Colonic mucosa (tissue), 4 donors: ENCODE data around the gene SLC10A7. TPM values are rescaled to one million over a fixed set of nuclear protein-coding genes. Genes with fewer than 3 reads are reported as not detected.

Experiments
- DNase-seq: peaks from one replicate; pipeline ENCODE4 v3.0.0-alpha.2; 2020
- H3K27ac ChIP-seq: fragments of 200-600 bp; one replicate; pipeline ENCODE4 v1.8.0; 2021
- H3K27me3 ChIP-seq: fragments of 200-600 bp; one replicate; pipeline ENCODE4 v1.8.0; 2021
- H3K36me3 ChIP-seq: fragments of 200-600 bp; one replicate; pipeline ENCODE4 v1.8.0; 2021
- H3K4me1 ChIP-seq: fragments of 200-600 bp; one replicate; pipeline ENCODE4 v1.8.0; 2021; ENCODE audit warnings: mild to moderate bottlenecking
- H3K4me3 ChIP-seq: fragments of 200-600 bp; one replicate; pipeline ENCODE4 v1.8.0; 2021
- H3K9ac ChIP-seq, 2 donors: one replicate each; pipeline ENCODE4 v1.7.0; 2013; ENCODE audit warnings: control low read depth in 2 of 2, low read depth in 2 of 2, low read length in 2 of 2
- H3K9me3 ChIP-seq: fragments of 200-600 bp; one replicate; pipeline ENCODE4 v1.8.0; 2021
- intact Hi-C: fragments of 100-400 bp; cut with DNase I; formaldehyde crosslinking; loops from one replicate; pipeline ENCODE4 v1.14.1; 2022
- total RNA-seq, 2 donors: library from RNA; stranded (reverse); fragmentation: NEBNext Ultra II Directional in 1 of 2; extraction: Animal tissue kit (Norgen Biotek cat#: 25700) in 1 of 2; gene quantifications; one replicate each; pipeline ENCODE4 v1.2.1, GENCODE V29; 2021
- TF ChIP-seq, protein P1 (sequence below): fragments of 200-600 bp; IDR thresholded peaks from one replicate; pipeline ENCODE4 v1.8.0; 2022; ENCODE audit warnings: antibody characterized with exemption, mild to moderate bottlenecking
- donor health status: healthy.
- donor health status: DM: no; HTN: no; CAD: no.
- donor health status: DM: no; HTN: no; CAD: no.

Gene SLC10A7
- total RNA-seq, 2 donors from 2014 or later, result 17.4 to 19.2 TPM

DNA sequence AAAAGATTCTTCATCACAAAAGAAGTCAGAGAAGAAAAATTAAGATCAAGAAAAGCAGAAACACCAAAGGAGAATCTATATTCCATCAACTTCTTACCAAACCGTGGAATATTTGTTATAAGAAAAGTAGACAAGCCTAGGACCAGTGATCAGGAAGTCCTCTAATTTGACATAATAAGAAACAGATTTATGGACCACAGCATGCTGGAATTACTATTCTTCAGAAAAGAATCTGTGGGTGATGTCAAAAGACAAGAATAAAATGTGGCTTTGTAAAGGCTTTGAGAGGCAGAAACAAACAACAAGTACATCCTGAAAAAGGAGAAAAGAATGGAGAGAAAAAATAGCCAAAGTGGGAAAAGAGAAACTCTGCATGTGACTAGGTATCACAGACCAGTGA lies 123.3 kb downstream of the SLC10A7 start:
- no peaks in the 10 kb centered on the region for H3K36me3 ChIP-seq
- no peaks in the 10 kb centered on the region for H3K4me1 ChIP-seq
- H3K9me3 ChIP-seq, result no peaks in the 10 kb centered on the region
- H3K27me3 ChIP-seq, result no peaks in the 10 kb centered on the region
- H3K9ac ChIP-seq, result no peak overlapping the region
- intact Hi-C loops, result no loop called here
- H3K4me3 ChIP-seq, result no peak overlapping the region
- TF ChIP-seq, protein P1, sequence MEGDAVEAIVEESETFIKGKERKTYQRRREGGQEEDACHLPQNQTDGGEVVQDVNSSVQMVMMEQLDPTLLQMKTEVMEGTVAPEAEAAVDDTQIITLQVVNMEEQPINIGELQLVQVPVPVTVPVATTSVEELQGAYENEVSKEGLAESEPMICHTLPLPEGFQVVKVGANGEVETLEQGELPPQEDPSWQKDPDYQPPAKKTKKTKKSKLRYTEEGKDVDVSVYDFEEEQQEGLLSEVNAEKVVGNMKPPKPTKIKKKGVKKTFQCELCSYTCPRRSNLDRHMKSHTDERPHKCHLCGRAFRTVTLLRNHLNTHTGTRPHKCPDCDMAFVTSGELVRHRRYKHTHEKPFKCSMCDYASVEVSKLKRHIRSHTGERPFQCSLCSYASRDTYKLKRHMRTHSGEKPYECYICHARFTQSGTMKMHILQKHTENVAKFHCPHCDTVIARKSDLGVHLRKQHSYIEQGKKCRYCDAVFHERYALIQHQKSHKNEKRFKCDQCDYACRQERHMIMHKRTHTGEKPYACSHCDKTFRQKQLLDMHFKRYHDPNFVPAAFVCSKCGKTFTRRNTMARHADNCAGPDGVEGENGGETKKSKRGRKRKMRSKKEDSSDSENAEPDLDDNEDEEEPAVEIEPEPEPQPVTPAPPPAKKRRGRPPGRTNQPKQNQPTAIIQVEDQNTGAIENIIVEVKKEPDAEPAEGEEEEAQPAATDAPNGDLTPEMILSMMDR, result no peak
- H3K27ac ChIP-seq, result no peak overlapping the region
- DNase-seq, result no peak

DNA sequence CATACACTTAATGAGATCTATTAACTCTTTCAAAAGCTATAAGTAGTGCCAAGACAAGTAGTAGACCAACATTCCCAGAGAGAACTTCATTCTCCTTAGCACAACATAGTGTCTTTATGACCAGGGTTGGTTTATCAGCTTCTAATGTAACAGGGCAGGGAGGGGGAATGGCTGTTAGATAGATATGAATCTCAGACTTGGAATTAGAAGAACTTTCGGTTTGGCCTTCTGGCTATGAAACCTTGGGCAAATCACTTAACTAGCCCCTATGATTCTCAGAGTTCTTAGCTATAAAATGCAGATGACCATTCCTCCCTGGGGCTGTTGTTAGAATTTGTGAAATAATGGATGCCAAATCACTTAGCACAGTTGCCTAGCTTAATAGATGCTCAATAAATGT lies 132.2 kb downstream of the SLC10A7 start:
- Histone ChIP-seq H3K9ac (no peak overlapping the region), H3K27ac (no peak overlapping the region), H3K9me3 (no peaks in the 10 kb centered on the region), H3K36me3 (no peaks in the 10 kb centered on the region), H3K4me3 (no peak overlapping the region), H3K27me3 (no peaks in the 10 kb centered on the region), H3K4me1 (no peaks in the 10 kb centered on the region)
- no peak for DNase-seq
- intact Hi-C loops, result no loop called here
- TF ChIP-seq, protein P1, result no peak

DNA sequence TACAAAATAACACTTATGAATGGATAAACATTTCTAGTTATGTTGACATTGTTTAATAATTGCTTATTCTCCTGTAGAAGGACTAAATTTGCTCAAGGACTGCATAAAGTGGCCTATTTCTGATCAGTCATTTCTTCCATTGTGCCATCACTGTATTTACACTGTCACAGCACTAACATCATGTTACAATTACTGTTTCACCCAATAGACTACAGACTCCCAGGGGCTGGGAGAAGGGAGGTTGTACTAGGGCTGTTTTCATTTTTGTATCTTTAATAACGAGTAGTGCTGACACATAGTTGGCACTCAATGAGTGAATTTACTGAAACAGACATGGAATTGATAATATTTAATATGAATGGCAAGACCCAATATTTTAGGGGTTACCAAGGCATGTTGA lies 139.5 kb downstream of the SLC10A7 start:
- no peaks in the 10 kb centered on the region for H3K36me3 ChIP-seq
- no peaks in the 10 kb centered on the region for H3K4me1 ChIP-seq
- no peaks in the 10 kb centered on the region for H3K9me3 ChIP-seq
- intact Hi-C loops, result no loop called here
- no peak overlapping the region for H3K4me3 ChIP-seq
- TF ChIP-seq, protein P1, result no peak
- no peak overlapping the region for H3K27ac ChIP-seq
- H3K27me3 ChIP-seq, result no peaks in the 10 kb centered on the region
- H3K9ac ChIP-seq, result no peak overlapping the region
- no peak for DNase-seq

DNA sequence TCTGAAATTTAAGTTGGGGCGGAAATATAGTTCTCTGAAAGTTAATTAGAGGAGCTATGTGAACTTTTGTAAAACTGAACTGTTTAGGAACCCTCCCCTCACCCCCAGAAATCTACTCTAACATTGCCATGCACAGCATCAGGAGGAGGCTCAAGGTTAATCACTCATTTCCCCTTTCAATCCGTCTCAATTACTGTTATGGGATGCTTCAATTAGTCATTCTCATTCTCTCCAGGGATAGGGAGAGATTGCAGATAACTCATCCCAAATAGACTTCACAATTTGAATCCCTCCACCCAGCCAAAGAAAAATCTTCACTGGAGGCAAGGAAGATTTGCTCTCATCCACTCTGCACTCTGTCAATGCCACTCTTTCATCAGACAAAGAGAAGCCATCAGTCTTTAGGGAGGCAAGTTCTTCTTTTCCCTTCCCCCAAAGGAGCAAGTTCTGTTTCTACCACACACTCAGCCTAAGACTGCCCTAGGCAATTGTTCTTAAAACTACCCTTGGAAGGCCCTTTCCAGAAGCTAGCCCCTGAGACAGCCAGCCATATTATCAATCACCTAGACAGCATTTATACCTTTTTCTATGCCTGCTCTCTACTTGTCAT lies 140.4 kb downstream of the SLC10A7 start:
- no peaks in the 10 kb centered on the region for H3K9me3 ChIP-seq
- H3K27me3 ChIP-seq, result no peaks in the 10 kb centered on the region
- H3K4me1 ChIP-seq, result no peaks in the 10 kb centered on the region
- H3K4me3 ChIP-seq, result no peak overlapping the region
- H3K36me3 ChIP-seq, result no peaks in the 10 kb centered on the region
- no peak overlapping the region for H3K27ac ChIP-seq
- no peak for DNase-seq
- TF ChIP-seq, protein P1, result no peak
- no peak overlapping the region for H3K9ac ChIP-seq
- intact Hi-C loops, result no loop called here

DNA sequence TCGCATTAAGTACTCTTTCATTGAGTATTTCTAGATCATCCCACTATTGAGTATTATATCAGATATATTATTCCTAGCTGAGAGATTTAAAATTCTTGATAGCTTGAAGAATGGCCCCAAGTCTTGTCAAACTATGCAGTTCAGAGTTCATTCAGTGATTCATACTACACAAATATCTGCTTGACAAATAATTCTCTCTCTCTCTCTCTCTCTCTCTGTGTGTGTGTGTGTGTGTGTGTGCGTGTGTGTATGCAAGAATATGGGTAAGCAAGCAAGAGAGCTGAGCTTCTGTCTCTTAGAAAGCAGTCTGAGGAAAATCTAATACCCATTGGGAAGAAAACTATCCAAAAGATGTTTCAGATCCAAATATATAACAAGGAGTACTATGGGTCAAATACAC lies 142.0 kb downstream of the SLC10A7 start:
- TF ChIP-seq, protein P1, result no peak
- no peak for DNase-seq

More for the DNA sequence above, 142.0 kb downstream of the SLC10A7 start:
- intact Hi-C loops, result no loop called here
- no peak overlapping the region for H3K9ac ChIP-seq
- H3K9me3 ChIP-seq, result no peaks in the 10 kb centered on the region
- no peak overlapping the region for H3K27ac ChIP-seq
- no peak overlapping the region for H3K4me3 ChIP-seq
- H3K36me3 ChIP-seq, result no peaks in the 10 kb centered on the region
- H3K4me1 ChIP-seq, result no peaks in the 10 kb centered on the region
- H3K27me3 ChIP-seq, result no peaks in the 10 kb centered on the region
